ENCODE results near the gene NAP1L5.

Gene NAP1L5

DNA sequence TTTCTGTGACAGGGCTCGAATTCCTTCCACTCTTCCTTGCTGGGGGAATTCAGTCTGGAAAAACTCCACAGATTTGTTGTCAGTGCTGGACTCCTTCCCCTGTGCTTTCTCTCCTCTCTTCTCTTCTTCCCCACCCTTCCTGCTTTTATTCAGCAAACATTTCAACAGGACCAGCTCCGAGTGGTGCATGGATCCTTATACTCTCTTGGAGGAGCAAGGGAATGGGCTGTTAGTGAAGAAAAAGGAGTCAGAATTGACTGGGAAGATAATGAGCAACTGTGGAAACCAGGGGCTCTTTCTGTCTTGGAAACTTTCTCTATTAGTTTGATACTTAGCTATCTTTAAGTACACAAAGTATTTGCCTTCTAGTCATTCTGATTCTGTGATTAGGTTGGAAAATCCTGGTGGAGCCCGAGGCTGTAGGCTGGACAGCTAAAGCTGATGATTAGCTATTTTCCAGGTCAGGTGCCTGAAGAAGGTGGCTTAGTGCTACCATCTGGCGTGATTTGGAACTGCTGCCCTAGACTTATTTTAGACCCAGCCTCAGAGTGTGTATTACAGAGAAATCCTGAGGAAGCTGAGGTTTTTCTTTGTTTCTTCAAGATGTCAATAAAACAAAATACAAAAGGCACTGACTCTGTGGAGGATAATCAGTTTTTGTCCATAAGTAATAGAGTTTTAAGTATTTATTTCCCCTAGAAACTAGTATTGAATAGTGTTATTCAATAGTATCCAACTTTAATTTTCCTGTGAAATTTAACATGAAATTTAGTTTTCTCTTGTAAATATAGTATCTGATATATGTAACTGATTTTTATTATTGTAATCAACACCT is 38.4 kb downstream of the NAP1L5 start:
- DNase-seq = peak; percentile 38

DNA sequence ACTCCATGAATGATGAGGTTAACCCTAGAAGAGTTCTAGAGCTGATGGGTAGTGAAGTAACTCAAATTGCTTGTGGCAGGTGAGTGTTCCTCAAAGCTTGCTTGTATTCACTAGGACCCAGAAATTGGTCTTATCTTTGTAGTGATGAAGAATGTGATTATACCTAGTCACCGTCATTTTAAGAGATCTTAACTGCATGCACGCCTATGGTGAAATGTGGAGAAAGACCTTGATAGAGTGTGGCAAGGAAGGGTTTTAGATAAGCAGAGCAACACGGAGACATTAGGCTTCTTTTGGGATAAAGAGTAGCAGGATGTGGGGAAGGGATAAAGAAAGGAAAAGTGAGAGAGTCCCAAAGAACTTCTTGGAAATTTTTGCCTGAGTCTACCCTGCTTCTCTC is 42.4 kb downstream of the NAP1L5 start:
- DNase-seq = no peak

DNA sequence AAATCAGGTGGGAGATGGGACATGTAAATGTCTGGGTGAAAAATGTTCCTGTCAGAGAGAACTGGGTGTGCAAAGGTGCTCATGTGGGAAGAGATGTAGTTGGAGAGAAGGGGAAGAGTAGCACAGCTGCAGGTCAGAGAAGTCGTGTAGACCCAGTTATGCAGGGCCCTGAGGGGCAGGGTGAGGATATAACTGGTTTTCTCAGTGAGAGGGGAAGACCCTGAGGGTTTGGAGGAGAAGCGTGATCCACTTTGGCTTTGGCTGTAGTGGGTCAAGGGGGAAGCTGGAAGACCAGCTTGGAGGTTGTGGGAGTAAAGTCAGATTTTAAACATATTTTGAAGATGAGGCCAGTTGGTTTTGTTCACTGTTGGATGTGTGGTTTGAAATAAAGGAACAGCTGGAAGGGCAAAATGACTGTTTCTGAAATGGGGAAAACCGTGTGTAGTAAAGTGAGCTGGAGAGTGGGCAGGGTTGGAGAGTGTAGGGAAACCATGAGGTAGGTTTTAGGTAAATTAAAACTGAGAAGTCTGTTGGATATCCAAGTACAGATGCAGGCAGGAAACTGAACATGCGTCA is 44.2 kb downstream of the NAP1L5 start:
- no peak for DNase-seq

DNA sequence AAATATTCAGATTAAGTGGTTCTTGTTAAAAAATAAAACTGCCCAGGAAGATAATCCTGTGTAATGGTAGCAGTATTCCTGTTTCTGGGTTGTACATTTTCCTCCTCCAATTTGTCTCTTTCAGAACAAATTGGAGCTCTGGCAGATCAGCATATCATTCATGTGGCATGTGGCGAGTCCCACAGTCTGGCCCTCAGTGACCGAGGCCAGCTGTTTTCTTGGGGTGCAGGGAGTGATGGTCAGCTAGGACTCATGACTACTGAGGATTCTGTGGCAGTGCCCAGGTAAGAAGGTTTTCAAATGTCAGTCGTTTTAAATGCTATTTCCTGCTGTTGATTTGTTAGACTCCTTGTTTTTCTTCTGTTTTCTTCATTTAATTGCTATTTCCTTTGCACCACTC is 47.9 kb downstream of the NAP1L5 start:
- DNase-seq = no peak

DNA sequence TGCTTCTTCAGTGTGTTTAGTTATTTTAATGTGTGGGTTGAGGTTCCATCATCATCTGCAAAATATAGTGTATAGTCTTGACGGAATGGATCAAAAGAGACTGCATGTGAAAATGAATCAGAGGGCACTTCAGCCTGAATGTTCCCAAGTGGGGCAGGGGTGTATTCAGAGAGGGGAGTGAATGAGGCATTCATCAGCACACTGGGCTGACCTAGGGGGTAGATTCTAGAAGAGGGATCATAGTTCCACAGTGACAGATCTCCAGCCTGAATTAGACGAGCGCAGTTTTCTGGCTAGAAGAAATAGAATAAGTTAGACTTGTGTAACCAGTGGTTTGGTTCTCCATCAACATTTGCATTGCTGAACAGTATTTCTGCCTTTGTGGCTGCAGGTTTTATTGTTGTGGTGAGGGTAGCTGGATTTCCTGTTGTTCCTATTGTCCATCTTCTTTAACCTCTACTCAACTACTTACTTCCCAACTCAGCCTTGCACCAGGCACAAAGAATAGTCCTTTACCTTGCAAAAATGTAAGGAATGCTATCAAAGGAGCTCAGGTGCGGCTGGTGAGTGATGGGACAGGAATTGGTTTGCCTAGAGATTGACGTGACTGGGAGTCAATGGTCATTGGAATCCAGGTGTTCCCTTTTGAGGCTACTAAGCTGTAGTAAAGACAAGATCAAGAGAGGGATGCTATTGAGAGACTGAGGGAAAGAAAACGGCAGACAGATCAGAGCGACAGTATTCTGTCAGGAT is 50.9 kb downstream of the NAP1L5 start:
- no peak for DNase-seq

DNA sequence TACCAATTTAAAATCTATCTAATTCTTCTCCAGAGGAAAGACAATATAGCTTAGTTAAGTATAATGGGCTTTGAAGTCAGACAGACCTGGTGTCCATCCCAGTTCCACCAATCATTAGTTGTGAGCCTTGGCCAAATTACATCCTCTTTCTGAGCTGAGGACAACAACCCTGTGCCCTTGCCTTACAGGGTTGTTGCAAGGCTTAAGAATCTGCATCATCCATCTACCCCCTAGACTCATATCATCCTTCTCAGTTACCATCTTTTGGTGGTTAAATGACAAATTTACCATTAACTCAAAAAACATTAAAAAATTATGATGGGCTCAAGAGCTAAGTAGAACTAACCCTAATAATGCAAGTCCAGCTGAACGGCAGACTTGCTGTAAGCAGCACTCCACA is 51.6 kb downstream of the NAP1L5 start:
- DNase-seq = no peak

All from retina (tissue), 1 donor.